IMR-90 (cell line): ENCODE data around the gene TYRP1. TPM values are rescaled to one million over a fixed set of nuclear protein-coding genes. Genes with fewer than 3 reads are reported as not detected.

ENCODE experiments used
- ATAC-seq: fragments of 200-7000 bp; cut with Tn5 transposase; 2 replicates; pipeline ENCODE4 v1.9.1; 2020; ENCODE audit warnings: low read depth, mild to moderate bottlenecking, moderate library complexity
- BruUV-seq: library from RNA; stranded (reverse); fragments of 400-500 nt; replicated peaks from 2 replicates; lab custom pipeline; 2021; lab: Mats Ljungman, UMichigan
- CTCF ChIA-PET: fragments of 300-600 bp; formaldehyde crosslinking; extraction: SDS; loops from one replicate; lab custom pipeline; 2021; ENCODE audit warnings: antibody characterized with exemption; lab: Yijun Ruan, JAX
- POLR2A ChIA-PET: fragments of 300-600 bp; sonication (Branson Sonifier 250); formaldehyde crosslinking; loops from one replicate; lab custom pipeline; 2022; ENCODE audit warnings: antibody characterized with exemption; ENCODE audit not compliant: unreplicated experiment; lab: Charles Lee
- DNase-seq: peaks from one replicate; pipeline ENCODE4 v3.0.0; 2013
- H2AFZ ChIP-seq: replicated peaks from 2 replicates; pipeline ENCODE3; 2013; ENCODE audit warnings: low read length, mild to moderate bottlenecking; ENCODE audit not compliant: poor library complexity
- H2AK5ac ChIP-seq: 2 replicates; pipeline ENCODE4 v1.6.1; 2013; ENCODE audit warnings: low read depth, low read length, inconsistent platforms
- H2AK9ac ChIP-seq: replicated peaks from 2 replicates; pipeline ENCODE3; 2013; ENCODE audit warnings: mild to moderate bottlenecking, low read depth, low read length, moderate library complexity; ENCODE audit not compliant: poor library complexity
- H2BK120ac ChIP-seq: 2 replicates; pipeline ENCODE4 v1.6.1; 2013; ENCODE audit warnings: low read depth, low read length, inconsistent platforms
- H2BK15ac ChIP-seq: 3 replicates; pipeline ENCODE4 v1.6.1; 2013; ENCODE audit warnings: low read depth, low read length, inconsistent platforms
- H2BK20ac ChIP-seq: 2 replicates; pipeline ENCODE4 v1.6.1; 2013; ENCODE audit warnings: low read depth, mild to moderate bottlenecking, inconsistent platforms, low read length, moderate library complexity
- H2BK5ac ChIP-seq: 2 replicates; pipeline ENCODE4 v1.6.1; 2013; ENCODE audit warnings: mild to moderate bottlenecking, low read depth, low read length, inconsistent platforms; ENCODE audit not compliant: poor library complexity, severe bottlenecking
- H3K14ac ChIP-seq: replicated peaks from 2 replicates; pipeline ENCODE4 v1.6.1; 2013; ENCODE audit warnings: low read depth, low read length, inconsistent platforms
- H3K18ac ChIP-seq: 2 replicates; pipeline ENCODE4 v1.6.1; 2013; ENCODE audit warnings: low read depth, low read length, control low read depth
- H3K23ac ChIP-seq: 2 replicates; pipeline ENCODE4 v1.6.1; 2013; ENCODE audit warnings: low read depth, low read length, inconsistent platforms
- H3K27ac ChIP-seq: 2 replicates; pipeline ENCODE4 v1.5.1; 2013; ENCODE audit warnings: mild to moderate bottlenecking, control low read depth, low read length; ENCODE audit not compliant: insufficient read depth
- H3K27me3 ChIP-seq: 2 replicates; pipeline ENCODE4 v1.6.1; 2013; ENCODE audit warnings: low read length; ENCODE audit not compliant: control insufficient read depth, insufficient read depth
- H3K36me3 ChIP-seq: 2 replicates; pipeline ENCODE4 v1.6.1; 2013; ENCODE audit warnings: low read length, mixed read lengths; ENCODE audit not compliant: control insufficient read depth, insufficient read depth
- H3K4ac ChIP-seq: 2 replicates; pipeline ENCODE4 v1.6.1; 2013; ENCODE audit warnings: low read depth, low read length, inconsistent platforms
- H3K4me1 ChIP-seq: 2 replicates; pipeline ENCODE4 v1.6.1; 2013; ENCODE audit warnings: low read length, mixed read lengths; ENCODE audit not compliant: control insufficient read depth, insufficient read depth
- H3K4me2 ChIP-seq: 2 replicates; pipeline ENCODE4 v1.6.1; 2013; ENCODE audit warnings: low read depth, mild to moderate bottlenecking, control low read depth, low read length, moderate library complexity
- H3K4me3 ChIP-seq: 2 replicates; pipeline ENCODE4 v1.5.1; 2013; ENCODE audit warnings: low read depth, mild to moderate bottlenecking, control low read depth, low read length, moderate library complexity; ENCODE audit not compliant: insufficient read depth
- H3K56ac ChIP-seq: 2 replicates; pipeline ENCODE4 v1.6.1; 2013; ENCODE audit warnings: low read length, inconsistent platforms; ENCODE audit not compliant: insufficient read depth; ENCODE audit errors: extremely low read depth
- H3K79me1 ChIP-seq, 2 experiments: 2 replicates each; pipeline ENCODE4 v1.6.1; 2013; ENCODE audit warnings: low read length in 2 of 2, inconsistent platforms in 1 of 2, low read depth in 1 of 2
- H3K9ac ChIP-seq: 2 replicates; pipeline ENCODE4 v1.6.1; 2013; ENCODE audit warnings: low read depth, low read length, control low read depth
- H3K9me1 ChIP-seq: 2 replicates; pipeline ENCODE4 v1.6.1; 2013; ENCODE audit warnings: low read length, inconsistent platforms; ENCODE audit not compliant: insufficient read depth
- H3K9me3 ChIP-seq: 2 replicates; pipeline ENCODE4 v1.6.1; 2013; ENCODE audit warnings: low read length; ENCODE audit not compliant: control insufficient read depth, insufficient read depth
- H4K20me1 ChIP-seq: 2 replicates; pipeline ENCODE4 v1.6.1; 2013; ENCODE audit warnings: low read length, inconsistent platforms; ENCODE audit not compliant: insufficient read depth
- H4K5ac ChIP-seq: 2 replicates; pipeline ENCODE4 v1.6.1; 2013; ENCODE audit warnings: mild to moderate bottlenecking, low read depth, low read length, control low read depth
- H4K8ac ChIP-seq, 2 experiments: 2 replicates each; pipeline ENCODE4 v1.6.1; 2013; ENCODE audit warnings: low read depth in 2 of 2, low read length in 2 of 2, control low read depth in 1 of 2, inconsistent platforms in 1 of 2
- H4K91ac ChIP-seq: 2 replicates; pipeline ENCODE4 v1.6.1; 2013; ENCODE audit warnings: low read depth, low read length, inconsistent platforms; ENCODE audit not compliant: insufficient read depth
- CEBPB ChIP-seq: IDR thresholded peaks from 2 replicates; pipeline ENCODE4 v1.6.1; 2012; ENCODE audit warnings: low read depth, low read length, improper control_type of control experiment
- CHD1 ChIP-seq: IDR thresholded peaks from 2 replicates; pipeline ENCODE4 v1.6.1; 2012; ENCODE audit warnings: low read depth, low read length, improper control_type of control experiment
- ELK1 ChIP-seq: fragments of 150-350 bp; IDR thresholded peaks from 2 replicates; pipeline ENCODE4 v1.6.1; 2016; ENCODE audit warnings: low read depth, mild to moderate bottlenecking, low read length, moderate library complexity, borderline replicate concordance
- FOS ChIP-seq: fragments of 150-350 bp; IDR thresholded peaks from 2 replicates; pipeline ENCODE4 v1.6.1; 2016; ENCODE audit warnings: low read depth, low read length
- NFE2L2 ChIP-seq: fragments of 150-350 bp; IDR thresholded peaks from 2 replicates; pipeline ENCODE4 v1.6.1; 2016; ENCODE audit warnings: low read depth, mild to moderate bottlenecking, low read length
- POLR2A ChIP-seq: IDR thresholded peaks from 2 replicates; pipeline ENCODE4 v1.6.1; 2012; ENCODE audit warnings: mild to moderate bottlenecking, low read depth, low read length
- RAD21 ChIP-seq: IDR thresholded peaks from 2 replicates; pipeline ENCODE4 v1.6.1; 2012; ENCODE audit warnings: low read length, improper control_type of control experiment
- RFX5 ChIP-seq: IDR thresholded peaks from 2 replicates; pipeline ENCODE4 v1.8.0; 2012; ENCODE audit warnings: low read depth, mild to moderate bottlenecking, low read length, moderate library complexity
- SMC3 ChIP-seq: fragments of 150-350 bp; IDR thresholded peaks from 2 replicates; pipeline ENCODE4 v1.6.1; 2016; ENCODE audit warnings: low read depth, mild to moderate bottlenecking, antibody characterized with exemption, low read length, moderate library complexity
- WGBS, 2 experiments: methylation state at CpG; one replicate each; pipeline versions ENCODE4 v1.1.5 to v1.1.7; 2013; ENCODE audit warnings: missing lambda C conversion rate in 2 of 2; ENCODE audit not compliant: insufficient read length in 1 of 2; ENCODE audit errors: extremely low coverage in 2 of 2; 5-methylcytosine and 5-hydroxymethylcytosine counted together
- dilution Hi-C: fragments of 300-500 bp; cut with HindIII; formaldehyde crosslinking; loops from one replicate; pipeline ENCODE4 v1.14.3; 2018; ENCODE audit warnings: low sequenced_read_pairs; ENCODE audit not compliant: unreplicated experiment
- in situ Hi-C: fragments of 300-500 bp; cut with MboI; formaldehyde crosslinking; loops from 3 replicates; pipeline ENCODE4 v1.14.3; 2019; ENCODE audit warnings: low sequenced_read_pairs, inconsistent platforms, mixed read lengths
- intact Hi-C: fragments of 100-400 bp; cut with micrococcal nuclease; formaldehyde crosslinking; loops from 2 replicates; pipeline ENCODE4 v1.10.0; 2022
- polyA plus RNA-seq, 3 experiments: library from polyadenylated mRNA; depleted of rRNA; stranded (reverse); fragments of >200 nt; gene quantifications; 2 replicates each; pipeline ENCODE4 v1.2.3, GENCODE V29; 2012; ENCODE audit warnings: low replicate concordance in 1 of 3
- total RNA-seq: library from RNA; depleted of rRNA; stranded (reverse); fragments of >200 nt; gene quantifications from 2 replicates; pipeline ENCODE4 v1.2.3, GENCODE V29; 2012

Gene TYRP1
- total and polyA plus RNA-seq, 2 of the 4 experiments (the other 2 are of a cell fraction) = 0.60 to 0.90 TPM

DNA sequence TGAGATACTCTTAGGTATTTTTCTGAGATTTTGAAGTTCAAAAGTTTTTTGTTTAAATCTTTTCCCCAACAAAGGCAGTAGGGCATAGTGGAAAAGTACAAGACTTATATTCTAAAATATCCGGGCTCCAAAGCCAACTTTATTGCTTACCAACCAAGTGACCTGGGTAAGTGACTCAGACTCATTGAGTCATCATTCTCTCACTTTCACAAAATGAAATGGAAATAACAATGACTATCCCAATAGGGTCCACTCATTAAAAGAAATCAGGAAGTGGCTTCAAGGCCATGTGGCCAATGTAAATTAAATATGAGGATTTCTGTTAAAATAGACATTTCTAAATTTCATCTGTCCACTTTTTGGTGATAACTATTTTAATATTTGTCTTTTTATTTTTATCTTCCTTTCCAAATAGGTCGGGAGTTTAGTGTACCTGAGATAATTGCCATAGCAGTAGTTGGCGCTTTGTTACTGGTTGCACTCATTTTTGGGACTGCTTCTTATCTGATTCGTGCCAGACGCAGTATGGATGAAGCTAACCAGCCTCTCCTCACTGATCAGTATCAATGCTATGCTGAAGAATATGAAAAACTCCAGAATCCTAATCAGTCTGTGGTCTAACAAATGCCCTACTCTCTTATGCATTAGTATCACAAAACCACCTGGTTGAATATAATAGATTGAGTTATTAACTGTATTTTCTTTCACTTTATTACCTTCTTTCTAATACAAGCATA lies 15.5 kb downstream of the TYRP1 start:
- Histone ChIP-seq H3K14ac (no peak overlapping the region), H3K4me3 (no peak overlapping the region), H3K4me2 (no peak overlapping the region), H3K4me1 (no peaks in the 10 kb centered on the region), H3K4ac (no peak overlapping the region), H2AK9ac (no peak overlapping the region), H4K91ac (no peak overlapping the region), H2BK5ac (no peak overlapping the region), H3K9ac (no peak overlapping the region), H2AK5ac (no peak overlapping the region), H3K9me1 (no peaks in the 10 kb centered on the region), H3K27ac (no peak overlapping the region), H3K23ac (no peak overlapping the region), H3K27me3 (no peaks in the 10 kb centered on the region), H2BK120ac (no peak overlapping the region), H3K18ac (no peak overlapping the region), H3K9me3 (no peaks in the 10 kb centered on the region), H4K8ac (no peak overlapping the region), H3K36me3 (no peaks in the 10 kb centered on the region), H2BK20ac (no peak overlapping the region), H2AFZ (no peak overlapping the region), H4K20me1 (no peaks in the 10 kb centered on the region), H3K79me1 (no peaks in the 10 kb centered on the region), H3K56ac (no peak overlapping the region), H2BK15ac (no peak overlapping the region; the same call in 2 of the 3 replicates), H4K5ac (no peak overlapping the region)
- in situ Hi-C loops = no loop called here
- intact Hi-C loops = no loop called here
- WGBS, 2 experiments = no CpG with 5 or more reads among the region's 5 CpGs
- no TSS peak for BruUV-seq
- DNase-seq (peak; percentile 71), ATAC-seq (no peak)
- no peak for TF ChIP-seq RFX5
- TF ChIP-seq RAD21 = no peak
- peak; percentile 55; the same call in 1 of the 2 replicates for TF ChIP-seq FOS
- TF ChIP-seq NFE2L2 = no peak
- TF ChIP-seq CEBPB = peak; percentile 28; the same call in 1 of the 2 replicates
- TF ChIP-seq SMC3 = no peak
- TF ChIP-seq CHD1 = no peak
- TF ChIP-seq ELK1 = no peak
- TF ChIP-seq POLR2A = no peak
- POLR2A ChIA-PET = no interaction called here
- CTCF ChIA-PET = interaction anchor here (1.1 kb wide), 1 partner anchor 10 kb away, joined by 3 read pairs; no protein-coding TSS in a partner anchor
- dilution Hi-C loops = no loop called here
